Activated CD8-positive, alpha-beta memory T cell treated with anti-CD3 and anti-CD28 coated beads for 24 hours (primary cell): ENCODE measurements around the gene GLP2R.
"Not testable (repeated sequence)": the region's sequence is repeated elsewhere in the genome, so short reads cannot be mapped to it uniquely, and the experiment has no call there.

Experiments used
- DNase-seq: peaks from one replicate; pipeline ENCODE4 v3.0.0-alpha.2; 2020

GLP2R gene

GRCh38 chr17:9900784-9901183 lies 75.1 kb downstream of the GLP2R start:
- no peak for DNase-seq

GRCh38 chr17:9902120-9902519 lies 76.4 kb downstream of the GLP2R start:
- no peak for DNase-seq

- no peak for DNase-seq
These were observed 78.8 kb downstream of the GLP2R start for GRCh38 chr17:9904277-9905077.

GRCh38 chr17:9905078-9905415 lies 79.3 kb downstream of the GLP2R start, which contains the start of gene RCVRN:
TSS of gene RCVRN (minus strand) at chr17:9905271. CDS start at chr17:9905180, 91 bp downstream.
- DNase-seq = no peak

GRCh38 chr17:9905902-9906301 lies 80.2 kb downstream of the GLP2R start:
- DNase-seq = no peak

- no peak for DNase-seq
These were observed 80.9 kb downstream of the GLP2R start for GRCh38 chr17:9906616-9907015.

- no peak for DNase-seq
These were observed 81.4 kb downstream of the GLP2R start for GRCh38 chr17:9907131-9907530.

- DNase-seq = no peak
These were observed 82.3 kb downstream of the GLP2R start for GRCh38 chr17:9907883-9908648.

- DNase-seq = no peak
These were observed 82.9 kb downstream of the GLP2R start for GRCh38 chr17:9908649-9909042.

- no peak for DNase-seq
These were observed 85.4 kb downstream of the GLP2R start for GRCh38 chr17:9911089-9911488.

GRCh38 chr17:9912121-9913099 lies 86.7 kb downstream of the GLP2R start:
- DNase-seq = no peak

GRCh38 chr17:9913476-9913875 lies 87.8 kb downstream of the GLP2R start:
- no peak for DNase-seq

GRCh38 chr17:9916108-9916507 lies 90.4 kb downstream of the GLP2R start:
- DNase-seq = no peak

- no peak for DNase-seq
These were observed 91.4 kb downstream of the GLP2R start for GRCh38 chr17:9917131-9917530.

GRCh38 chr17:9917801-9918200 lies 92.1 kb downstream of the GLP2R start:
- DNase-seq = no peak

- DNase-seq = no peak
These were observed 92.6 kb downstream of the GLP2R start for GRCh38 chr17:9918352-9918751.

GRCh38 chr17:9918804-9919352 lies 93.2 kb downstream of the GLP2R start:
- DNase-seq = no peak

GRCh38 chr17:9921216-9921615 lies 95.5 kb downstream of the GLP2R start:
- not testable (repeated sequence) for DNase-seq

- DNase-seq = no peak
These were observed 96.5 kb downstream of the GLP2R start for GRCh38 chr17:9922012-9922848.

GRCh38 chr17:9924735-9925191 lies 99.0 kb downstream of the GLP2R start:
- DNase-seq = peak; percentile 58

- DNase-seq = no peak
These were observed 99.7 kb downstream of the GLP2R start for GRCh38 chr17:9925457-9925856.
